GM19239 (cell line): ENCODE results near the gene PIWIL1.

Experiments used
- DNase-seq: peaks from one replicate; pipeline ENCODE4 v3.0.0; 2011; ENCODE audit warnings: low spot score; ENCODE audit not compliant: insufficient read length
- FAIRE-seq: peaks from 2 replicates; lab custom pipeline; 2011; peaks lifted over from hg19 to GRCh38; lab: Jason Lieb, UNC

The PIWIL1 gene

DNA sequence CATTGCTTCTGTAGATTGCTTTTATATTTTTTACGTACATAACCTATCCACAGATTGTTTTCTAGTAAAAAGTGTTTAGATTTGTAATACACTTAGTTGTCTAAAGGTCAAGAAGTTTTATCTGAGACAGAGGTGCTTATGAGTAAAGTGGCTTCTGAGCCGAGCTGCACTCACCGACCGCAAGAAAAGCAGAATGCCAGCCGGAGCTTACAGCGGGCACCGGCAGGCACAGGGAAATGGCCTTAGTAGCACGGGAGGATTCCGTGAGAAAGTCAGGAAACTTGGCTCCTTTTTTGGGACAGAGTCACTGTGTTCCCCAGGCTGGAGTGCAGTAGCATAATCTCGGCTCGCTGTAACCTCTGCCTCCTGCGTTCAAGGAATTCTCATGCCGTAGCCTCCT is 29.8 kb downstream of the PIWIL1 start:
- DNase-seq (no peak), FAIRE-seq (no peak)

GRCh38 chr12:130369816-130370215 is 32.1 kb downstream of the PIWIL1 start:
- no peak for DNase-seq
- FAIRE-seq: no peak

DNA sequence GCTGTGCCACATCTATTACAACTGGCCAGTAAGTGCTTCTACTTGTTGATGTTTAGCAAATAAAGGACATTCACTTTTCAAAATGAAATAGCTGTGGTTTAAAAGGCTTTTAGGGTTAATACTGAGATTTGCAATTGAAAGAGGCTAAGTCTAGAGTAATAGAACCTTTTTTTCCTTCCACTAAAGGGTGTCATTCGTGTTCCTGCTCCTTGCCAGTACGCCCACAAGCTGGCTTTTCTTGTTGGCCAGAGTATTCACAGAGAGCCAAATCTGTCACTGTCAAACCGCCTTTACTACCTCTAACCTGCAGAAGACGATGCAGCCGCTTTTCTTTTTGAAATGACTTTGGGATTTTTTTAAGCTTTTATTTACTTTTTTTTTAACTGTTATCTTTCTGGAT is 33.6 kb downstream of the PIWIL1 start:
- DNase-seq: no peak
- no peak for FAIRE-seq

DNA sequence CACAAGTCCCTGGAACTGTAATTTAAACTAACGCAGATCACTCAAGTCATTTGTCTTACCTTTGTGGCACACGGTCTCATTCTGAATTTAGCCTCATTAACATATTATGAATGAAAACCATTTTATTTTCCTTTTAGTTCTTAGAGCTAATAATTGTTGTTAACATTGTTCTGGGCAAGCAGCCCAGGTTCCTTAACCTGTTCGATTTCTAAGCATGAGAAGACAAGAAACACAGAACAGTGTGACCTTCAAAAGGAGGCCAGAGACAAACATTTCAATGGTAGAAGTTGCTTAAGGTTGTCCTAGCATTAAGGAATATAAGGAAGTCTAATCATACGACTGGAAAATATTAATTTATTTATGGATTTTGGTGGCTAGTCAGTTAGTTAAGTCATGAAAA is 35.2 kb downstream of the PIWIL1 start:
- DNase-seq: no peak
- no peak for FAIRE-seq

DNA sequence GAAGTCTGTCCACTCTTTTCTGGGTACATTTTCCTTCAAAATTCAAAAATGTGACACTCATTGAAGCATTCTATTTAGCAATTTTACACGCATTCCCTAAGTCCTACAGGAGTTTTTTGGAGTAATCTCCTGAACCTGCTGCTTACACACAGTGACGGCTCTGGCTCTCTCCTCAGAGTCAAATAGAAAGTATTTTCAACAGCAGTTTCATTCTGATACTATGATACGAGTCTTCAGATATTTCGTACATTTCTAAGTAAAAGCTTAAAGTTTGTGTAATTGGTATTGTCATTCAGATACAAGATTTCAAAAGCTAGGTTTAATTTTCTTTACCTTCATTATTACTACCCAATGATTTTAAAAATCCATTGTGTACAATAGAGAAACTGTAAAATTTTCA is 36.4 kb downstream of the PIWIL1 start:
- no peak for DNase-seq
- no peak for FAIRE-seq

GRCh38 chr12:130375296-130376287 is 37.9 kb downstream of the PIWIL1 start:
- no peak for DNase-seq
- FAIRE-seq: no peak

- FAIRE-seq (no peak), DNase-seq (no peak)
Observed at GRCh38 chr12:130382818-130383217, 45.1 kb downstream of the PIWIL1 start.

GRCh38 chr12:130384234-130384633 is 46.5 kb downstream of the PIWIL1 start:
- DNase-seq (no peak), FAIRE-seq (no peak)

GRCh38 chr12:130385193-130385592 is 47.5 kb downstream of the PIWIL1 start:
- FAIRE-seq (no peak), DNase-seq (no peak)

- FAIRE-seq: no peak
- DNase-seq: no peak
Observed at GRCh38 chr12:130391186-130391585, 53.5 kb downstream of the PIWIL1 start.

- FAIRE-seq: no peak
Observed at GRCh38 chr12:130394906-130395305, 57.2 kb downstream of the PIWIL1 start.

GRCh38 chr12:130396667-130397066 is 59.0 kb downstream of the PIWIL1 start:
- FAIRE-seq (no peak), DNase-seq (no peak)

More at GRCh38 chr12:130394906-130395305, 57.2 kb downstream of the PIWIL1 start:
- DNase-seq: no peak

- DNase-seq: no peak
- no peak for FAIRE-seq
Observed at GRCh38 chr12:130398100-130398848, 60.6 kb downstream of the PIWIL1 start.

DNA sequence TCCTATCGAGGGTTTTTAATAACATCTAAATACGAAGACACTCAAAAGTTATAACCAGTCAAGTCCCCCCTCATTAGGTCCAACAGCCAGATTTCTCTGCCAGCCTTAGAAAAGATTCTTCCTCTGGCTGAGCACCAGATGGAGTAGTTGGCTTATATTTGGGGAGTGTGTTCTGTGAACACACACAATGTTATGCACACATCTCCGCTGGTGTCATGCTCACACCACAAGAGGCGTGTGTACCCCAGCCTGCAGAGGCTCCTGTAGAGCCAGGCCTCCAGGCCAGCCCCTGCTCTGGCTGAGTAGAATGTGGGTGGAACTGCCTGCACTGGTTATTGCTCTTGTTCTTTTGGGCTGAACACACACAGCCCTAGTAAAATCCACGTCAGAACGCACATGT is 64.0 kb downstream of the PIWIL1 start:
- FAIRE-seq (no peak), DNase-seq (no peak)

DNA sequence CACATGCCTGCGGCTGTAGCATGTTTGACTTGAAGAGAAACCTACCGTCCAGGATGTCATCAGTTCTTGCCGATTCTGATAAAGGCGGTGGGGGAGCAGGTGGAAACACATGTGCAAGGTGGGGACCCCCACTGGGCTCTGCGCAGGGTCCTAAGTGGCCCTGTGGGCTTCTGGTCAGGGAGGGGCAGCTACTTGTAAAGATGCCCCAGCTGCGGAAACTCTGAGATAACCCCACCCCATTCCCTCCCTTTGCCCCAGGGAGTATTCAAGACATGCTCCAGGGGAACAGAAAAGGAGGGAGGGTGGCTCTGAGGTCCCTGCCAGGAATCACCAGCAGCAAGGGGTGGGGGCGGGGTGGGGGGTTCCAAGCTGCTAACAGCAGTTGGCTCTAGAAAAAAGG is 67.6 kb downstream of the PIWIL1 start:
- FAIRE-seq: no peak
- no peak for DNase-seq

- DNase-seq (no peak), FAIRE-seq (no peak)
Observed at GRCh38 chr12:130412384-130412783, 74.7 kb downstream of the PIWIL1 start.

DNA sequence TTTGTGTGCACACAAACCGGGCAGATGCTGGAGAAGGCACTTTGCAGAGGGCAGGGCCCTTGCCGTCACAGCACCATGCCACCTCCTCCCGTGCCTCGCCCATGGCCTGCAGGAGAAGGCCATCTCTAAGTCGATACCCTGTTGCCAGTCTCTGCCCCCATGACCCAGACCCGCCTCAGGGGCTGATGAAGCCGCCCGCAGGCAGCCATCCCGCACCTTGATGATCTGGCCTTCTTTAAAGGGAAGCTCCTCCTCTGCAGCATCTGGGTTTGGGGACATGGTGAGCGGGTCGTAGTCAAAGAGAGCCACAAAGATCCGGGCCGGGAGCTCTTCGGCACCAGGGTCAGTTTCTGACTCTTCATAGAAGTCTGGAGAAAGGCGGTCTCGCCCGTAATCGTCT is 76.2 kb downstream of the PIWIL1 start:
- FAIRE-seq (no peak), DNase-seq (no peak)

DNA sequence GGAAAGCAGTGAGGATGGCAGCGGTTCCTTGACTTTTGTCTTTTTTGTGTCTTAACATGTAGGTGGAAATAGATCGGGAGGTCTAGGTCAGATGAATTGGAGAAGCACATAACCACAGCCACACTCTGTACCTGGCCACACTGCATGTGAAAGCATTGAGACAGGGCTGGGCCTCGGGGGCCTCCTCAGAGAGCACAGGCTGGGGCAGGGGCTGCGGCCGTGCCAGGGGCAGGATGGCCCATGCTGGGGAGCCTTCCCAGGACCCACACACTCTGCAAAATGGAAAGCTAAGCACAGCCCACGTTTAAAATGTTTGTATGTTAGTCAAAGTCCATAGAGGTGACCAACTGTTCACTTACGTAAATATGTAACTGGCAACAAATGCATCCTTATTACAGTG is 76.7 kb downstream of the PIWIL1 start:
- no peak for FAIRE-seq
- no peak for DNase-seq

DNA sequence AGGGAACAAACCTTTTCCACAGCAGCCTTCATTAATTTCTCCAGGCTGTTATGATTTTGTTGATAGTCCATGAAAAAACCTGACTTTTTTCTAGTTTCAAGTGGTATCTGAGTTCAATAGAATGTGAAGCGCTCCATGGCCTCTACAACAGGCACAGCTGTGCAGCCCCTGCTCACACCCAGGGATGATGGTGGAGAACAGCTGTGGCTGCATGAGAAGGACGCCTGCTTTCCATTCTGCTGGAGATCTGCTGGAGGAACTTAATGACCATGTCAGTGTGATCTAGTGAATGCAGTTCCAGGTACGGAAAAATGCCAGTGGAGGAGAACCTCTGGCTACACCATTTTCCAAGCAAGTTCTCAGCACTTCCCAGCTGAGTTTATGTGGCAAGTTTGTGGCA is 80.6 kb downstream of the PIWIL1 start:
- DNase-seq (no peak), FAIRE-seq (no peak)

- DNase-seq (no peak), FAIRE-seq (no peak)
Observed at GRCh38 chr12:130419116-130419515, 81.4 kb downstream of the PIWIL1 start.

GRCh38 chr12:130420071-130420470 is 82.4 kb downstream of the PIWIL1 start:
- no peak for FAIRE-seq
- no peak for DNase-seq
